Psoas muscle (tissue), 8 donors: ENCODE results near the gene ITPRIP. TPM values are rescaled to one million over a fixed set of nuclear protein-coding genes. Genes with fewer than 3 reads are reported as not detected.

Experiments
- ATAC-seq, 4 donors: fragments of 200-7000 bp; cut with Tn5 transposase; one replicate each; pipeline ENCODE4 v1.9.1; 2020; ENCODE audit warnings: moderate library complexity in 3 of 4, mild to moderate bottlenecking in 2 of 4
- DNase-seq, 2 donors: peaks; one replicate each; pipeline ENCODE4 v3.0.0-alpha.2; 2020
- H3K27ac ChIP-seq: fragments of 200-600 bp; one replicate; pipeline ENCODE4 v1.8.0; 2022
- H3K27me3 ChIP-seq, 3 donors: fragments of 200-600 bp in 1 of 3; one replicate each; pipeline versions ENCODE4 v1.6.1 to v1.8.0; 2013 to 2022; ENCODE audit warnings: low read length in 2 of 3, mild to moderate bottlenecking in 2 of 3, moderate library complexity in 1 of 3; ENCODE audit not compliant: insufficient read depth in 3 of 3
- H3K36me3 ChIP-seq, 2 donors: fragments of 200-600 bp in 1 of 2; one replicate each; pipeline versions ENCODE4 v1.6.1 to v1.8.0; 2013 to 2022; ENCODE audit warnings: low read depth in 1 of 2, mild to moderate bottlenecking in 1 of 2, moderate library complexity in 1 of 2; ENCODE audit not compliant: insufficient read depth in 1 of 2
- H3K4me1 ChIP-seq: fragments of 200-600 bp; one replicate; pipeline ENCODE4 v1.8.0; 2022
- H3K4me3 ChIP-seq: fragments of 200-600 bp; one replicate; pipeline ENCODE4 v1.8.0; 2022; ENCODE audit warnings: mild to moderate bottlenecking
- H3K9me3 ChIP-seq: fragments of 200-600 bp; one replicate; pipeline ENCODE4 v1.8.0; 2022
- WGBS, 3 donors: extraction: QIAGEN DNeasy Blood & Tissue Kit; methylation state at CpG; one replicate each; pipeline versions ENCODE4 v1.1.6 to v1.1.7; 2013; 5-methylcytosine and 5-hydroxymethylcytosine counted together
- intact Hi-C, 2 donors: fragments of 100-400 bp; cut with DNase I; formaldehyde crosslinking; loops; one replicate each; pipeline versions ENCODE4 v1.11.0 to v1.14.2; 2022
- polyA plus RNA-seq, 3 donors: library from polyadenylated mRNA; stranded (reverse); fragments of 200-250 nt; gene quantifications; one replicate each; pipeline ENCODE4 v1.2.3, GENCODE V29; 2013
- total RNA-seq, 4 donors: library from RNA; stranded (reverse); fragmentation: NEBNext Ultra II Directional in 2 of 4; extraction: Animal tissue kit (Norgen Biotek cat#: 25700) in 2 of 4; gene quantifications; one replicate each; pipeline versions ENCODE4 v1.2.1 to v1.2.4, GENCODE V29; 2021 to 2023
- TF ChIP-seq, protein P1 (sequence below): fragments of 200-600 bp; IDR thresholded peaks from one replicate; pipeline ENCODE4 v1.8.0; 2022; ENCODE audit warnings: antibody characterized with exemption
- donor health status: healthy with polysubstance abuse.
- donor health status: DM: no; HTN: no; CAD: no; lungs with moderate emphysema.
- donor health status: Bipolar disorder and iron deficiency.
- donor health status: healthy.
- donor health status: DM: yes; HTN: yes; CAD: no.
- donor health status: DM: no; HTN: no; CAD: no.
- donor health status: DM: no; HTN: no; CAD: no.
- donor health status: DM: yes; HTN: yes; CAD: no.

Gene ITPRIP
- total and polyA plus RNA-seq, 7 donors, result 6.2 to 118 (median 9.7) TPM

DNA sequence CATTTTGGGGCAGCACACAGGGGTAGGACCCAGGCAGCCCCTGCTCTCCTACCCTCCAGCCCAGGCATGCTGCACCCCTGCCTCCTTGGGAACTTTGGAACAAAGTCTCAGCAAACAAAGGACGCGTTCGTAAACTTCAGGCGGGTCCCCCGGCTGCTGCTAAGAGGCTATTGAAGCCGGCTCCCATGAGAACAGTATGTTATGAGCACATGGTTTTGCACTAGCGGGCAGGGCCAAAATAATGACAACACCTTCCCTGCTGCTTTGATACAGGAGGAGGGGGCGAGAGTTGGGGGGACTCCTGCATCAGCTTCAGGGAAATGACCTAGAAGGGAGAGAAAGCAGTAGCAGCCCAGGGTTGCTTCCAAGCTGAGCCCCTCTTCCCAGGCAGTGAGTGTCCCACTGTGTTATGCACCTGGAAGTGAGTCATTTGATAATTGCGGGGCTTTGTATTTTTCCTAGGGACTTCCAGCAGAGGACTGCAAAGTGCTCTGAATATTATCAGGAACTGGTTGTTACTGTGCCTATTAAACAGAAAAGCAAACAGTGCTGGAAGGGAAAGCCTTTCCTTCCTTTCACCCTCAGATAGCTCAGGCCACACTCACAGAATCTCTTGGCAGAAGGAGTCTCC, 6.9 kb downstream of the ITPRIP start:
- WGBS, 3 donors, result 54 to 61% (median 60%) methylated on average over 9 of the region's 9 CpGs

DNA sequence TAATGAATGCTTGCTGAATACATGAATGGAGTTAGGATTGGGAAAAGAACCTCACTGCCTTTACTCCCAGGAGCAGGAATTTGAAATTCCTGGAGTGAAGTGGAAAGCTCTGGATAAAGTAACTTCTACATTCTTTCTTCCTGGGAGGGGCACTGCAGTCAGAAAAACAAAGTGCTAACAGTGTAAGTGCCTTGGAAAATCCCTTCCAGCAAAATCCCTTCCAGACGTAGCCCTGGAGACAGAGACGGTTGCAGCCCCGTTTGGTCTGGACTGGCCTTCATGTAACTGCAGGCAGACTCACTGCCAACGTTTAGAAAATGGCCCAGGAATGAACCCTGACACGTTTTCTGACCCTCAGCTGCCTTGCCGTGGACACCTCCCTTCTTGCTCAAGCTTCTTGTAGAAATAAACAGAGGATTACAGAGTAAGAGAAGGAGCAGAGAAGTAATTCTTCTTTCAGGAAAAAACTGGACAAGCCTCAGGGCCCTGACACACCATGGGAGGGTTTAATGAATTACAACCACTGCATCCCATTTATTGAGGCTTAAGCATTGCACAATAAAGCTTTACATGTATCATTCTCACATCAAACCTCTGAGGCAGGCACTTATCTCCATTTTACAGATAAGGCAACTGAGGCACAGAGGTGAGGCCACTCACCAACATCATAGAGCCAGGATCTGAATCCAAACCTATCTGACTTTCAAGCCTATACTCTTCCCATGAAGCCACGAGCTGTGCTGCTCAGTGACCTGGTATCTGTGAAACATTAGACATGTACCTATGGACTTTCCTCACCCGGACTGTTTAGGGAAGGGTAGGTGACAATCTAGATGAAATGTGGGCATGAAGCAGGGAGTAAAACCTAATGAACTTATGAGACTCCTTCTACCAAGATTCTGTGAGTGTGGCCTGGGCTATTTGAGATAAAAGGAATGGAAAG, 7.8 kb downstream of the ITPRIP start:
- intact Hi-C loops, result no loop called here
- H3K36me3 ChIP-seq, result peaks cover 0 to 3% of the 10 kb centered on the region in 2 donors
- H3K27ac ChIP-seq, result peak overlapping the region; percentile 83
- ATAC-seq (peak in 3 of 4 donors; percentile 14 to 46 (median 15)), DNase-seq (peak; percentile 71 to 78)
- TF ChIP-seq, protein P1, sequence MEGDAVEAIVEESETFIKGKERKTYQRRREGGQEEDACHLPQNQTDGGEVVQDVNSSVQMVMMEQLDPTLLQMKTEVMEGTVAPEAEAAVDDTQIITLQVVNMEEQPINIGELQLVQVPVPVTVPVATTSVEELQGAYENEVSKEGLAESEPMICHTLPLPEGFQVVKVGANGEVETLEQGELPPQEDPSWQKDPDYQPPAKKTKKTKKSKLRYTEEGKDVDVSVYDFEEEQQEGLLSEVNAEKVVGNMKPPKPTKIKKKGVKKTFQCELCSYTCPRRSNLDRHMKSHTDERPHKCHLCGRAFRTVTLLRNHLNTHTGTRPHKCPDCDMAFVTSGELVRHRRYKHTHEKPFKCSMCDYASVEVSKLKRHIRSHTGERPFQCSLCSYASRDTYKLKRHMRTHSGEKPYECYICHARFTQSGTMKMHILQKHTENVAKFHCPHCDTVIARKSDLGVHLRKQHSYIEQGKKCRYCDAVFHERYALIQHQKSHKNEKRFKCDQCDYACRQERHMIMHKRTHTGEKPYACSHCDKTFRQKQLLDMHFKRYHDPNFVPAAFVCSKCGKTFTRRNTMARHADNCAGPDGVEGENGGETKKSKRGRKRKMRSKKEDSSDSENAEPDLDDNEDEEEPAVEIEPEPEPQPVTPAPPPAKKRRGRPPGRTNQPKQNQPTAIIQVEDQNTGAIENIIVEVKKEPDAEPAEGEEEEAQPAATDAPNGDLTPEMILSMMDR, result no peak
- H3K4me3 ChIP-seq, result peak overlapping the region; percentile 27
- H3K9me3 ChIP-seq, result no peaks in the 10 kb centered on the region
- H3K27me3 ChIP-seq, result no peaks in the 10 kb centered on the region
- peaks cover 81% of the 10 kb centered on the region for H3K4me1 ChIP-seq
- 24 to 52% (median 27%) methylated on average over 8 of the region's 8 CpGs for WGBS, 3 donors

More for the DNA sequence above, 6.9 kb downstream of the ITPRIP start:
- ATAC-seq (no peak), DNase-seq (no peak)
- no peaks in the 10 kb centered on the region for H3K27me3 ChIP-seq
- peaks cover 0 to 3% of the 10 kb centered on the region in 2 donors for H3K36me3 ChIP-seq
- no peaks in the 10 kb centered on the region for H3K9me3 ChIP-seq
- intact Hi-C loops, result no loop called here
- H3K27ac ChIP-seq, result peak overlapping the region; percentile 83
- H3K4me3 ChIP-seq, result peak overlapping the region; percentile 15
- H3K4me1 ChIP-seq, result peaks cover 80% of the 10 kb centered on the region
- TF ChIP-seq, protein P1, result no peak

DNA sequence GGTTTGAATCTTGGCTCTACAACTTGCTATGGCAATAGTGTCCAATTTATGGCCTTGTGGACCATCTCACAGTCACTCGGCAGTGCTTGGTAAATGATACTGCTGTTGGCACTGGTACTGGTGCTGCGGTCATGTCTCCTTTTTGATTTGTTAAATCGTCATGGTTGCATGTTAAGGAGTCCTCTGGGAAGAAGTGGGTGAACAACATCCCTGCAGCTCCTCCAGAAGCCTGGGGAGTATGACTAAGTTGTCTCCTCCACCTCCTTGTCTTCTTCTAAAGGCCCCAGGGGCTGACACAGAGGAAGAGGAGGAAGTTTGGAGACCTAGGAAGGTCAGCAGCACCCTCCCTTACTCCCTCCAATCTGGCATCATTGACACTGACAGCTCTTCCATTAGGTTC, 8.5 kb downstream of the ITPRIP start:
- H3K4me1 ChIP-seq, result peaks cover 81% of the 10 kb centered on the region
- no peaks in the 10 kb centered on the region for H3K27me3 ChIP-seq
- peak overlapping the region; percentile 27 for H3K4me3 ChIP-seq
- H3K36me3 ChIP-seq, result no peaks in the 10 kb centered on the region
- TF ChIP-seq, protein P1, result no peak
- H3K9me3 ChIP-seq, result no peaks in the 10 kb centered on the region
- DNase-seq, result peak in 1 of 2 donors; percentile 45
- ATAC-seq, result peak; percentile 53 to 71 (median 70)
- 12 to 21% (median 13%) methylated on average over 3 of the region's 3 CpGs for WGBS, 3 donors
- intact Hi-C loops, result no loop called here
- peak overlapping the region; percentile 83 for H3K27ac ChIP-seq

DNA sequence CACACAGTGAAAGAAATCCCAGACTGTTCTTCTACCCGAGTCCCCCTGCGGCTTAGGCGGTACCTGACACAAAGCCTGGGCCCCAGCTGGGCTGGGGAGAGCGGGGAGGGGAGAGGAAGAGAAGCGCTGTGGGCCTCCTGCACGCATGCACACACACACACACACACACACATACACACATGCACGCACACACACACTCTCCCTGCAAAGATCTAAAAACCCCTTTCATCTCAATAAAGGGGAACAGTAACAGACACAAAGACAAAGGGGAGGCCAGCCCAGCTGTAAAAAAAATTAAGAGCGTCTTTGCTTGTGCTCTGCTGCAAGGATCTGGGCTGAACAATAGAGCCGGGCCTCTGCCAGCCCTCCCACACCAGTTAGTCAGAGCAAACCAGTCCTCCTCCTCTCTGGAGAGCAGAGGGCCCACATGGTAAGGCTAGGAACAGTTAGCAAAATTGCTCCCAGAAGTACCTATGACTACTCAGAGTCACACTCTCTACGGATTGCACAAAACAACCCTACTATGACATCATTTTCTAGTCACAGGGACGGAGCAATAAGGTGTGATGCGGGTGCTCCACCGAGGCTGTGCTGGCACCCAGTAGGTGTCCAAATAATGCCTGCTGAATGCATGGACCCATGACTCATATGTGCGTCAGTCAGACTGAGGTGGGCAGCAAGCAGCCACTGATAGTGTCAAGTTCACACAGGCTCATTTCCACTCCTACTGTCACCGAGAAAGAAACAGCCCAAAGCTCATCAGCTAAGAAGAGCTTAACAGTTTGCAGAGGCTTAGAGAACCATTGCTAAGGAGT, 9.2 kb downstream of the ITPRIP start:
- H3K36me3 ChIP-seq, result no peaks in the 10 kb centered on the region
- DNase-seq (peak; percentile 79 to 81), ATAC-seq (peak; percentile 57 to 80 (median 78))
- no peaks in the 10 kb centered on the region for H3K9me3 ChIP-seq
- TF ChIP-seq, protein P1, result no peak
- H3K4me3 ChIP-seq, result peak overlapping the region; percentile 27
- intact Hi-C loops, result no loop called here
- H3K4me1 ChIP-seq, result peaks cover 79% of the 10 kb centered on the region
- 54 to 56% (median 55%) methylated on average over 14 to 15 of the region's 15 CpGs for WGBS, 3 donors
- peak overlapping the region; percentile 83 for H3K27ac ChIP-seq
- no peaks in the 10 kb centered on the region for H3K27me3 ChIP-seq
